ENCODE results near the gene CHD2.

DNA sequence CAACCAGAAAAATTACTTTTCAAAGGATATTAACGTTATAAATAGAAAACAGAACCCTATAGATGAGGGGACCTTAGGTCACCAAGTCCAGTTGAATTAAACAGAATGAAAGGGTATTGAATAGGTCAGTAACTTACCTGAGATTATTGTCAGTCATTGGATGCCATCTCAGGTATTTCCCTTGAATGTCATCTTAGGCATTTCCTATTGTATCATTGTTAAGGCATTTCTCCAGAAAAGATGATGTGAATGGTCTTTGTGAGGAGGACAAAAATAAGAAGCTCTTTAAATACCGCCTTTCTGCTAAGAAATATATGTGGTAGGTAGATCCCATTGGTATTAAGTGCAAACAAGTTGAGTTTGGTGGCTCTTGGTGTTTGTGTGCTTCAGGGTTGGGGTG, 55.6 kb downstream of the CHD2 start:
- TF ChIP-seq, protein P1, sequence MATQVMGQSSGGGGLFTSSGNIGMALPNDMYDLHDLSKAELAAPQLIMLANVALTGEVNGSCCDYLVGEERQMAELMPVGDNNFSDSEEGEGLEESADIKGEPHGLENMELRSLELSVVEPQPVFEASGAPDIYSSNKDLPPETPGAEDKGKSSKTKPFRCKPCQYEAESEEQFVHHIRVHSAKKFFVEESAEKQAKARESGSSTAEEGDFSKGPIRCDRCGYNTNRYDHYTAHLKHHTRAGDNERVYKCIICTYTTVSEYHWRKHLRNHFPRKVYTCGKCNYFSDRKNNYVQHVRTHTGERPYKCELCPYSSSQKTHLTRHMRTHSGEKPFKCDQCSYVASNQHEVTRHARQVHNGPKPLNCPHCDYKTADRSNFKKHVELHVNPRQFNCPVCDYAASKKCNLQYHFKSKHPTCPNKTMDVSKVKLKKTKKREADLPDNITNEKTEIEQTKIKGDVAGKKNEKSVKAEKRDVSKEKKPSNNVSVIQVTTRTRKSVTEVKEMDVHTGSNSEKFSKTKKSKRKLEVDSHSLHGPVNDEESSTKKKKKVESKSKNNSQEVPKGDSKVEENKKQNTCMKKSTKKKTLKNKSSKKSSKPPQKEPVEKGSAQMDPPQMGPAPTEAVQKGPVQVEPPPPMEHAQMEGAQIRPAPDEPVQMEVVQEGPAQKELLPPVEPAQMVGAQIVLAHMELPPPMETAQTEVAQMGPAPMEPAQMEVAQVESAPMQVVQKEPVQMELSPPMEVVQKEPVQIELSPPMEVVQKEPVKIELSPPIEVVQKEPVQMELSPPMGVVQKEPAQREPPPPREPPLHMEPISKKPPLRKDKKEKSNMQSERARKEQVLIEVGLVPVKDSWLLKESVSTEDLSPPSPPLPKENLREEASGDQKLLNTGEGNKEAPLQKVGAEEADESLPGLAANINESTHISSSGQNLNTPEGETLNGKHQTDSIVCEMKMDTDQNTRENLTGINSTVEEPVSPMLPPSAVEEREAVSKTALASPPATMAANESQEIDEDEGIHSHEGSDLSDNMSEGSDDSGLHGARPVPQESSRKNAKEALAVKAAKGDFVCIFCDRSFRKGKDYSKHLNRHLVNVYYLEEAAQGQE (IDR thresholded peaks at IDR 0.05), result no peak
- TF ChIP-seq, protein P2, sequence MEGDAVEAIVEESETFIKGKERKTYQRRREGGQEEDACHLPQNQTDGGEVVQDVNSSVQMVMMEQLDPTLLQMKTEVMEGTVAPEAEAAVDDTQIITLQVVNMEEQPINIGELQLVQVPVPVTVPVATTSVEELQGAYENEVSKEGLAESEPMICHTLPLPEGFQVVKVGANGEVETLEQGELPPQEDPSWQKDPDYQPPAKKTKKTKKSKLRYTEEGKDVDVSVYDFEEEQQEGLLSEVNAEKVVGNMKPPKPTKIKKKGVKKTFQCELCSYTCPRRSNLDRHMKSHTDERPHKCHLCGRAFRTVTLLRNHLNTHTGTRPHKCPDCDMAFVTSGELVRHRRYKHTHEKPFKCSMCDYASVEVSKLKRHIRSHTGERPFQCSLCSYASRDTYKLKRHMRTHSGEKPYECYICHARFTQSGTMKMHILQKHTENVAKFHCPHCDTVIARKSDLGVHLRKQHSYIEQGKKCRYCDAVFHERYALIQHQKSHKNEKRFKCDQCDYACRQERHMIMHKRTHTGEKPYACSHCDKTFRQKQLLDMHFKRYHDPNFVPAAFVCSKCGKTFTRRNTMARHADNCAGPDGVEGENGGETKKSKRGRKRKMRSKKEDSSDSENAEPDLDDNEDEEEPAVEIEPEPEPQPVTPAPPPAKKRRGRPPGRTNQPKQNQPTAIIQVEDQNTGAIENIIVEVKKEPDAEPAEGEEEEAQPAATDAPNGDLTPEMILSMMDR (IDR thresholded peaks at IDR 0.05; ENCODE audit: low read depth, low read length, missing input control), result no peak
- no peak for TF ChIP-seq RAD21 (IDR thresholded peaks at IDR 0.05)
- TF ChIP-seq, protein P3, sequence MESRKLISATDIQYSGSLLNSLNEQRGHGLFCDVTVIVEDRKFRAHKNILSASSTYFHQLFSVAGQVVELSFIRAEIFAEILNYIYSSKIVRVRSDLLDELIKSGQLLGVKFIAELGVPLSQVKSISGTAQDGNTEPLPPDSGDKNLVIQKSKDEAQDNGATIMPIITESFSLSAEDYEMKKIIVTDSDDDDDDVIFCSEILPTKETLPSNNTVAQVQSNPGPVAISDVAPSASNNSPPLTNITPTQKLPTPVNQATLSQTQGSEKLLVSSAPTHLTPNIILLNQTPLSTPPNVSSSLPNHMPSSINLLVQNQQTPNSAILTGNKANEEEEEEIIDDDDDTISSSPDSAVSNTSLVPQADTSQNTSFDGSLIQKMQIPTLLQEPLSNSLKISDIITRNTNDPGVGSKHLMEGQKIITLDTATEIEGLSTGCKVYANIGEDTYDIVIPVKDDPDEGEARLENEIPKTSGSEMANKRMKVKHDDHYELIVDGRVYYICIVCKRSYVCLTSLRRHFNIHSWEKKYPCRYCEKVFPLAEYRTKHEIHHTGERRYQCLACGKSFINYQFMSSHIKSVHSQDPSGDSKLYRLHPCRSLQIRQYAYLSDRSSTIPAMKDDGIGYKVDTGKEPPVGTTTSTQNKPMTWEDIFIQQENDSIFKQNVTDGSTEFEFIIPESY (IDR thresholded peaks at IDR 0.05), result no peak
- no peak for TF ChIP-seq JUND (IDR thresholded peaks at IDR 0.05)
- no peak for TF ChIP-seq TAF1 (conservative IDR thresholded peaks at IDR 0.05)
- TF ChIP-seq, protein P4, sequence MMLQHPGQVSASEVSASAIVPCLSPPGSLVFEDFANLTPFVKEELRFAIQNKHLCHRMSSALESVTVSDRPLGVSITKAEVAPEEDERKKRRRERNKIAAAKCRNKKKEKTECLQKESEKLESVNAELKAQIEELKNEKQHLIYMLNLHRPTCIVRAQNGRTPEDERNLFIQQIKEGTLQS (IDR thresholded peaks at IDR 0.05), result no peak
- TF ChIP-seq HNF4A (conservative IDR thresholded peaks at IDR 0.05), result no peak
- no peak for TF ChIP-seq YY1 (IDR thresholded peaks at IDR 0.05)
- no peak for TF ChIP-seq SP1 (IDR thresholded peaks at IDR 0.05)
